ENCODE results near the gene PKDCC.

The PKDCC gene

DNA sequence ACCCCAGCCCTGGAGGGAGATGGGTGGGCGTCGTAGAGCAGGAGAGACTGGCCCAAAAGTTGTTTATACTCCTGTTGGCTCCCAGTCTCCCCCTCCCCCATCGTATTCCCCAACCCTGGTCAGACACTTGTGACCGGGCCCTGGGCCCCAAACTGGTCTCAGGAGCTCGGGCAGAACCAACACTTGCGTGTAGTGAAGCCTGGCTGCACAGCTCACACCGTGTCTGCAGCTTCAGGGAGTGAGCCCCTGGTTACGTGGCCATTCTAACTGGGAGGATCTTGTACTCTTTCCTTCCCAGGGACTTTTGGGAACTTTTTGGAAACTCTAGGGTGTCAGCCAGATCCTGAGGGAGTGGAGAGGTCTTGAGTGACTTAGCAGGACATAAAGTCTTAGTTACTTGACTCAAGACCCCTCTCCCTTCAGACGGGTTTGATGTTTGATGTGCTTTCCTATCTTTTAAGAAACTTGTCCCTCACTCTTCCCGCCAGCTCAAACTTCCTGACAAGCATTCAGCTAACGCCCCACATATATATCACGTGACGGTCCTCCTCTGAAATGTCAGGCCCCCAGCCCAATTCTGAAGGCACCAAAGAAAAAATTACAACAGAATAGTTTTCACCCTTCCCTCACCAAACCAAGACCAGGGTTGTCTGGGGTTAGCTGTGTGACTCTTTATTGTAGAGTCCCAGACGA, 2.3 kb downstream of the PKDCC start:
- no peaks in the 10 kb centered on the region for H3K9me3 Mint-ChIP-seq

DNA sequence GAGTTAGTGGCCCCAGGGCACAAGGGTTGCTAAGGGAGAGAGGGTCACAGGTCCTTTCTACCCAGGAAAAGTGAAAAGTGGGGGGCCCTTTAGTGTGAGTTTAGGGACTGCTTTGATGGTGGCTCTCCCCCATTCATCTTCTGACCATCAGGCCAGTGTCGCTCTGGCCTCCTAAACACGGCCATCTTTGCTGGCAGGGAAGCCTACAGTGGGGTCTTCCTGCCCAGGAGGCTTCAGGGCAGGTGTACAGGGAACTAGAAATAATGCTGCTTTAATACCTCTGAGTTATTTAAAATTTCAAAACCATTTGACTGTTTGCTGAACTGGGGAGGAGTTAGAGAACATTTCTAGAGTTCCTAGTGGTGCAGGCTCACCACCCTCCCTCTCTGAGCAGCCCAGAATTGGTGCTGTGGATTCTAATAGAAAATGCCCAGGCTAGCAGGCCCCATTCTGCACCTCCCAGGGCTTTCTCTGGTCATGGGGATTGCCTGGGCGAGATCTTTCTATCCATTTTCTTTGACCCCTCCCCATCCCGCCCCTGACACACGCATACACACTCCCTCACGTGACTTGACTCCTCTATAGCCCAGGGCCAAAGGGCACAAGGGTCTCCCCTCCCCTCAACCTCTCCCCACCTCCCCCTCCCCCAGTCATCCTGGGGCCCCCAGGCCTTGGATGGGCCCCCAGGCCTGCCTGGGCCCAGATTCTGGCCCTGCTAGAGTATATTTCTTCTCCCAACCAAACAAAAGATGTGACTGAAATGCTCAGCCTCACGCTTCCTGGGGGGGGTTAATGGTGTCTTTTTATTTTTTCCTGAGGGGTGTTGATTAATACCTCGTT, 3.1 kb downstream of the PKDCC start:
- Mint-ChIP-seq H3K27ac (no peak overlapping the region), H3K9me3 (no peaks in the 10 kb centered on the region)

More for the DNA sequence above, 2.3 kb downstream of the PKDCC start:
- Mint-ChIP-seq H3K4me3 (no peak overlapping the region), H3K36me3 (ENCODE audit: low read depth) (no peaks in the 10 kb centered on the region), H3K4me1 (ENCODE audit: low read depth) (no peaks in the 10 kb centered on the region), H3K27me3 (peaks cover 62% of the 10 kb centered on the region), H3K27ac (no peak overlapping the region)
- intact Hi-C loops (cut with micrococcal nuclease): no loop called here

DNA sequence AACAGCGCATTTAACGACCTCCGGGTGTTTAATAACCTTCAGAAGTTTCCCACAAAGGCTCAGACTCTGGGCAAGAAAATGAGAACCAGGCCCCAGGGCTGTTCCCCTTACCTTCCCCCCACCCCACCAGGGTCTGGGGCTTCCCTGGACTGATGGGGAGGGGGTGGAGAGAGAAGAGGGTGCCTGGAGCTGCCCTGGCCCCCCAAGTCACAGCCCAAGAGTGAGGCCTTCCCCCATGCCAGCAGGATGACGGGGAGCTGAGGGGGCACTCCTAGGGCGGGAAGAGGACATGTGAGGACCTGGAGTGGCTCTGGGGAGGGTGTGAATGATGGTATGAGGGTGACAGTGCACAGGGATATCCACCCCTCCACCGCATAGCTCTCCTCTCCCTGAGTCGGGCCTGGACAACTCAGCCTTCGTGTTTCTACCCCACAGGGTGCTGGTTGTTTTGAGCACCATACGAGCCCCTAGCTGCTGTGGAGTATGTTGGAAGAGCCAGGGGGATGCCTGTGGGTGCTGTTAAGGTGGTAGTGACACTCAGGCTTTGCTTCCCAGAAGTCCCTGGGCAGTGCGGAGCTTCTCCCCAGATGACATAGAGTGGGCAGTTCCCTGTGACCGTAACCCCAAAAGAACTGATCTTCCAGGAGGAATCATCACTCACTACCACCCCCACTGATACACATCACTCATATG, 3.9 kb downstream of the PKDCC start:
- intact Hi-C loops (cut with micrococcal nuclease): no loop called here
- Mint-ChIP-seq H3K36me3 (ENCODE audit: low read depth) (no peaks in the 10 kb centered on the region), H3K27ac (no peak overlapping the region), H3K4me1 (ENCODE audit: low read depth) (no peaks in the 10 kb centered on the region), H3K4me3 (no peak overlapping the region), H3K27me3 (peaks cover 56% of the 10 kb centered on the region), H3K9me3 (no peaks in the 10 kb centered on the region)

More for the DNA sequence above, 3.1 kb downstream of the PKDCC start:
- H3K27me3 Mint-ChIP-seq: peaks cover 58% of the 10 kb centered on the region
- H3K36me3 Mint-ChIP-seq (ENCODE audit: low read depth): no peaks in the 10 kb centered on the region
- intact Hi-C loops (cut with micrococcal nuclease): no loop called here
- no peak overlapping the region for H3K4me3 Mint-ChIP-seq
- no peaks in the 10 kb centered on the region for H3K4me1 Mint-ChIP-seq (ENCODE audit: low read depth)

DNA sequence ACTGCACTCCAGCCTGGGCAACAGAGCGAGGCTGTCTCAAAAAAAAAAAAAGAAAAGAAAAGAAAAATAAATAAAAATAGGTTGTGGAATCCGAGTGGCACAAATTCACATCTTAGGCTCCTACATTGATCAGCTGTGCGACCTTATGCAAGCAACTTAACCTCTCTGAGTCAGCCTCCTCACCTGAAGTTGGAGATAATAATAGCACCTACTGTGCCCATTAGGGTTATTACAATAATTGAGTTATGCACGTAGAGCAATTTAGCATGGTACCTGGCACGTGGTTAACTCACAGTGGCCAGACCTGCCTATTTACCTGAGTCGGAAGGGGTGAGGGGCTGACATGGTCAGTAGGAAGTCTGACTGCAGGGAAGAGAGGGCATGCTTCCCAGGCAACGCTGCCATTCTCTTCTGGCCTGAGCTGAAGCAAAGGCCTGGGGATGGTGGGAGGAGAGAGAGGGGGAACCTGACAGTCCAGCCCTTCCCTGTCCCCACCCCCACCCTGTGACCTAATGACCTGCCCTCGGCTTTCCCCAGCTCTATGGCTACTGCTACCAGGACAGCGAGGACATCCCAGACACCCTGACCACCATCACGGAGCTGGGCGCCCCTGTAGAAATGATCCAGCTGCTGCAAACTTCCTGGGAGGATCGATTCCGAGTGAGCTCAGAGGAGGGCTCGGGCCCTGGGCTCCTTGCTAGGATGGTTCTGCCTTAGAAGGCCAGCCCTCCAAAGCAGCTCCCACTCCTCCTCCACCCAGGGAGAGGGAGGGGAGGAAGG, 5.1 kb downstream of the PKDCC start:
- Mint-ChIP-seq H3K4me3 (no peak overlapping the region), H3K4me1 (ENCODE audit: low read depth) (no peaks in the 10 kb centered on the region), H3K27ac (no peak overlapping the region), H3K36me3 (ENCODE audit: low read depth) (no peaks in the 10 kb centered on the region), H3K9me3 (no peaks in the 10 kb centered on the region), H3K27me3 (peaks cover 53% of the 10 kb centered on the region)
- intact Hi-C loops (cut with micrococcal nuclease): no loop called here

DNA sequence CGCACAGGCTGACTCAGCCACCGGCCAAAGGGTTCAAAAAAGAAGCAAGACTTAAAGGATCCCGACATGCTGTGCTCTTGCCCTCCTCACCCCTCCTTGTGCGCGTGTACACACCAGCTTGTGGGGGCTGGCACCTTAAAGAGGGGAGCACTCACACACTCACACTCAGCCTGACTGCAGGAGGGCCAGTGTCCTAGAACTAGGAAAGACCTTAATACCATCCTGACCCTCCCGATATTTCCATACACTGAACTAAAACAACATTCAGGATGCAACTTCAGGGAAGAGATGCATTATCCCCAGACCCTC, 5.6 kb downstream of the PKDCC start:
- H3K9me3 Mint-ChIP-seq: no peaks in the 10 kb centered on the region
- H3K4me3 Mint-ChIP-seq: no peak overlapping the region
- H3K4me1 Mint-ChIP-seq (ENCODE audit: low read depth): no peaks in the 10 kb centered on the region
- intact Hi-C loops (cut with micrococcal nuclease): no loop called here
- no peaks in the 10 kb centered on the region for H3K36me3 Mint-ChIP-seq (ENCODE audit: low read depth)
- H3K27me3 Mint-ChIP-seq: peaks cover 53% of the 10 kb centered on the region
- no peak overlapping the region for H3K27ac Mint-ChIP-seq

DNA sequence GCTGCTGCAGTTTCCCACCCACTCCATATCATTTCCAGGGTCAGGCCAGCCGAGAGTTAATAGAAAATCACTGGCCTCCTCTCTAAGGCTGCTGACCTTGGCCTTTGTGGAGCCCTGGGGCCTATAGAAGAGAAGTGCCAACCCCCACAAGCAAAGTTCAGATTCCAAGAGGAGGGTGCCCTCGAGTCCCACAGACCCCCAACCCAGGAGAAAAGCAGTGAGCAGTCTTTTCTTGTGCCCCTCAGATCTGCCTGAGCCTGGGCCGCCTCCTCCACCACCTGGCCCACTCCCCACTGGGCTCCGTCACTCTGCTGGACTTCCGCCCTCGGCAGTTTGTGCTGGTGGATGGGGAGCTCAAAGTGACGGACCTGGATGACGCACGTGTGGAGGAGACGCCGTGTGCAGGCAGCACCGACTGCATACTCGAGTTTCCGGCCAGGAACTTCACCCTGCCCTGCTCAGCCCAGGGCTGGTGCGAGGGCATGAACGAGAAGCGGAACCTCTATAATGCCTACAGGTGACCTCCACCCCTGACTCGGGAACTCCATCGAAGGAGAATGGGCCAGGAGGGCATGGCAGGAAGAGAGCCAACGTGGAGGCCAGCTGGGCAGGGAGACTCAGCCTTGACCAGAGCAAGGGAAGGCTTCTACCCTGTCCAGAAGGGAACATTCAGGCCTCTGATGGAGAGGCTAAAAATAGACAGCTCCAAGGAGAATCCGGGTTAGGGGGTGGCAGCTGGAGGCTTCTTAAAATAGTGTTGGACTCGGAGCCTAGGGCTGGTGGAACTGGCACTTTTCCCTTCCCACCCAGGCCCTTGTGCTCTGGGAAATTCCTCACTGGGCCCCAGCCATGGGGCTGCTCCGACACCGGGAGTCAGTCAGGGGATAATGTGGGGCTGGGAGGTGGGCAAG, 6.2 kb downstream of the PKDCC start:
- Mint-ChIP-seq H3K27ac (no peak overlapping the region), H3K4me3 (no peak overlapping the region), H3K36me3 (ENCODE audit: low read depth) (no peaks in the 10 kb centered on the region), H3K27me3 (peaks cover 50% of the 10 kb centered on the region), H3K4me1 (ENCODE audit: low read depth) (no peaks in the 10 kb centered on the region), H3K9me3 (no peaks in the 10 kb centered on the region)
- intact Hi-C loops (cut with micrococcal nuclease): no loop called here

DNA sequence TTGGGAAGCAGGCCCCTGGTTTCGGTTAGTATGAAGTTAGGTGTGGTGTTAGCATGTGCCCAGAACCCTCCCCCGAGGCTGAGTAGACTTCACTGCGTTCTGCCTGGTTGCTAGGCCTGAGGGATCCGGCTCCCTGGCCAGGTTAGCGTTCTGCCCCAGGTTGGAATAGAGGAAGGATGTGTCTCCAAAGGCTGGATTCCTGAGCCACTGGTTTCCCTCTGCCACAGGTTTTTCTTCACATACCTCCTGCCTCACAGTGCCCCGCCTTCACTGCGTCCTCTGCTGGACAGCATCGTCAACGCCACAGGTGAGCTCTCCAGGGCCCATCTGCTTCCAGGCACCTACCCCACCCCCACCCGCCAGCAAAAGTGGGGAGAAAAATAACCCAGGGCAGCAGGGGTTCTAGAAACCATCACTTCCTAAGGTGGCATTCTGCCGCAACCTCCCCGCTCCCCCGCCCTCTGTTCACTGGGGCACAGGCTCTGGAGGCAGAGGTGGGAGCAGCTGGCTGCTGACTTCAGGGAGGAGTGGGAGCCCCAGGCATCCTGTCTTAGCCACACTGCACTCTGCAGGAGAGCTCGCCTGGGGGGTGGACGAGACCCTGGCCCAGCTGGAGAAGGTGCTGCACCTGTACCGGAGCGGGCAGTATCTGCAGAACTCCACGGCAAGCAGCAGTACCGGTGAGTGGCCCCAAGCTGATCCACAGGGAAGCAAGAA, 7.1 kb downstream of the PKDCC start:
- intact Hi-C loops (cut with micrococcal nuclease): no loop called here

DNA sequence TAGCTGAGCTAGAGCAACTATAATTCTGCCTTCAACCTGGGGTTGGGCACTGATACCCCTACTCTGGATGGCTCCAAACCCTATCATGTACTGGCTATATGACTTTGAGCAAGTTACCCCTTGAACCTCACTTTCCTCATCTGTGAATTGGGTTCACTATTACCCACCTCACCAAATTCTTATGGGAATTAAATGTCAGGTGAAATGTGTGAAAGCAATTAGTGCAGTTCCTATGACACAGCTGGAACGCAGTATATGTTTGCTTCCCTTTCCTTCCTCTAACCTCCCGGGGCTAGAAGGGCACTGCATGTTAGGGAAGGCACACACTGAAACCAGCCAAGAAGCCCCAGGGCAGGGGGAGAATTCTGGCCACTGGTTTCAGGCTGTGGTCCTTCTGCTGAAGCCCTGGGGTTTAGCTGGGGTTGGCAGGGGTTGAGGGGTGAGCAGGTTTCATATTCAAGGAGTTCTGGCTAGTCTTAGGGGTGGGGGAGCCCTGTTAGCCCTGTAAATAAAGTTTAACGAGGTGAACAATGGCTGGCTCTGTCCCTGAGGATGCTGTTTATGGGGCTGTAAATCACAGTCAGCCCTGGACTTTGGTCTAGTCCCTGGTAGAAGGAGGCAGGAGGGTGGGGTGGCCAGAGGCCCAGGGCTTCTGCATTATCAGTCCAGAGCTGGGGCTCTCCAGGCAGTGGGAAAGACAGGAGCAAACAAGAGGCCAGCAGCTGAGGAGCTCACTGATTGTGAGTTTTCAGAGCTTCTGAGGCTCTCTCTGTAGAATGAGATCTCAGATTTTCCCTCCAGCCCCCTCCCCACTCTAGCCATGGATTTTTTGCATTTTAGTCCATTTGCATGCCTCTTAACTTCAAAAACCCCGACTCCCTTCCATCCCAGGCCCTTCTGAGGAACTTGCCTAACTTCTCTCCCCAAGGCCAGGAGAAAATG, 8.0 kb downstream of the PKDCC start:
- Mint-ChIP-seq H3K27me3 (peaks cover 41% of the 10 kb centered on the region), H3K4me3 (no peak overlapping the region), H3K9me3 (no peaks in the 10 kb centered on the region), H3K36me3 (ENCODE audit: low read depth) (no peaks in the 10 kb centered on the region), H3K4me1 (ENCODE audit: low read depth) (peaks cover 15% of the 10 kb centered on the region), H3K27ac (no peak overlapping the region)
- intact Hi-C loops (cut with micrococcal nuclease): no loop called here

More for the DNA sequence above, 7.1 kb downstream of the PKDCC start:
- Mint-ChIP-seq H3K27ac (no peak overlapping the region), H3K4me1 (ENCODE audit: low read depth) (peaks cover 7% of the 10 kb centered on the region), H3K9me3 (no peaks in the 10 kb centered on the region), H3K36me3 (ENCODE audit: low read depth) (no peaks in the 10 kb centered on the region), H3K4me3 (no peak overlapping the region), H3K27me3 (peaks cover 47% of the 10 kb centered on the region)

DNA sequence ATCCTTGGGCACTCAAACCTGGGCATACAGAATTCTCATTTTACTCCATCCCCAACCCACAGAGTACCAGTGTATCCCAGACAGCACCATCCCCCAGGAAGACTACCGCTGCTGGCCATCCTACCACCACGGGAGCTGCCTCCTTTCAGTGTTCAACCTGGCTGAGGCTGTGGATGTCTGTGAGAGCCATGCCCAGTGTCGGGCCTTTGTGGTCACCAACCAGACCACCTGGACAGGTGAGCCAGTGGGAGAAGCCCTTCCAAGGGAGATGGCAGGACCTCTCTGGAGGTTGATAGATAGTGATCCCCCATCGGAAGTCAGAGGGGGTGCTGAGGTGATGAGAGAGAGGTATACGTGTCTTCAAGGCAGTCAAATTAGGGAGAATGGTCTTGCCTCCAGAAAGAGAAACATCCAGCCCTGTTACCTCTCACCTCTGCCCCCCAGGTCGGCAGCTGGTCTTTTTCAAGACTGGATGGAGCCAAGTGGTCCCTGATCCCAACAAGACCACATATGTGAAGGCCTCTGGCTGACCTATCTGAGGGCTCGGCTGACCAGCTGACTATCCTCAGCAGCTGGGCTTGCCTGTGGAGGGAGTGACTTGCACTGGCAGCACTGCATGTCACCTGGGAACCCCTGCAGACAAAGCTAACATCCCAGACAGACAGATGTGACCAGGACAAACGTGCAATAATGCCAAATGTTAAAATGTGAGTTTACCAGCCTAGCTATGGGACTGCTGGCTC, 9.5 kb downstream of the PKDCC start:
- Mint-ChIP-seq H3K9me3 (no peaks in the 10 kb centered on the region), H3K36me3 (ENCODE audit: low read depth) (no peaks in the 10 kb centered on the region), H3K27ac (no peak overlapping the region), H3K4me3 (no peak overlapping the region), H3K4me1 (ENCODE audit: low read depth) (peaks cover 25% of the 10 kb centered on the region), H3K27me3 (peaks cover 32% of the 10 kb centered on the region)
- intact Hi-C loops (cut with micrococcal nuclease): no loop called here

DNA sequence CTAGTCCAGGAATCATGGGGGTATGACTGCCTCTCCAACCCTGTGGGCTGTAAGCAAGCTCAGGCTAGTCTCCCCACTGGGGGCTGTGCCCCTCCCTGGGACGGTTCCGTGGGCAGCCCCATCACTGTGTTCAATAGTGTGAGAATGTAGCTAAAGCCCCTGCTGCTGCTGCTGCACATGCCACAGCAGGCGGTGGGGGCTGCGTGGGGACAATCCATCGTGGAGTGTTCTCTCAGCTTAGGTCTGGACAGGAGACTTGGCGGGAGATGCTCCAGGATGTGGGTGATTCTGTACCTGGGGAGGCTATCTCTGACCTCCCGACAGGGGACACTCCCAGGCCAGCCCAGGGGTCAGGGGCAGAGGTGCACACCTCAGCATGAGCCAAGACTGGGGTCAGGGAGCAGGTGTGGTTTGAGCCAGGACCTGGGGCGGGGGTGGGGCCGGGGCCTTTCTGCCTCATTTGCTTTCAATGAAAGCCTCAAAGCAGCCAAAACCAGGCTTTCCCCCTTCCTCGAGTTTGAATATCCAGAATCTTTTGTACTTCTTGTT, 10.2 kb downstream of the PKDCC start:
- no peak overlapping the region for H3K27ac Mint-ChIP-seq
- intact Hi-C loops (cut with micrococcal nuclease): no loop called here
- H3K4me3 Mint-ChIP-seq: no peak overlapping the region
- no peaks in the 10 kb centered on the region for H3K9me3 Mint-ChIP-seq
- H3K4me1 Mint-ChIP-seq (ENCODE audit: low read depth): peaks cover 25% of the 10 kb centered on the region
- H3K27me3 Mint-ChIP-seq: peaks cover 32% of the 10 kb centered on the region
- no peaks in the 10 kb centered on the region for H3K36me3 Mint-ChIP-seq (ENCODE audit: low read depth)

DNA sequence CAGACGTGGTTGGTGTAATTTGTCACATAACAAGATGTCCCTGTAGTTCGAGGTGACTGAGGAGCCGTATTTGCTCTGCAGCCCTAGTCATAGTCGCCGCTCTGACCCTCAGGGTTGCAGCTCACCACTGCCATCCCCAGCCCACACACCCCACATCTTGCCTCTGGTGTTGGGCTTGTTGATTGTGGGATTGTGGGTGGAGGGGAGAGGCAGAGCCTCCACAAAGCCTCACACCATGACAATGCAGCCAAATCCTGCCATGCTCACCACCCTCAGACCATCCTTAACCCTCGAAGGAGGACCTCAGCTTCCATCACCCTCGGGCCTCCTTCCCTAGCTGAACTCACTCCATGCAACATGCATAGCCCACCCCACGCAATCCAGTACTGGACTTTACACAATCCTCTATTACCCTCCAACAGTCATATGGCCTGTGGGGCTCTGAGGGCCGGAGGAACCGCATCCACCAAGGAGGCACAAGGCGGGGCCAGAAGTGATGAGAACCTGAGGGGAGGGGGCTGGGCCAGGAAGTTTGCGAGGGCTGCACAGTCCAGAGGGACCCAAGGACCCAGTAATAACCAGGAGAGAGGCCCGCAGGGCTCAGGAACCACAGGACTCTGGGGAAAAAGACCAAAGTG, 11.6 kb downstream of the PKDCC start:
- H3K36me3 Mint-ChIP-seq (ENCODE audit: low read depth): no peaks in the 10 kb centered on the region
- no peaks in the 10 kb centered on the region for H3K9me3 Mint-ChIP-seq
- H3K4me3 Mint-ChIP-seq: no peak overlapping the region
- intact Hi-C loops (cut with micrococcal nuclease): no loop called here
- no peak overlapping the region for H3K27ac Mint-ChIP-seq
- H3K27me3 Mint-ChIP-seq: peaks cover 28% of the 10 kb centered on the region
- peaks cover 25% of the 10 kb centered on the region for H3K4me1 Mint-ChIP-seq (ENCODE audit: low read depth)
